Stimulated activated CD8-positive, alpha-beta memory T cell treated with anti-CD3 and anti-CD28 coated beads, Interleukin-12 subunit alpha, Interleukin-12 subunit beta, amount 100 ng/mL, for 4 hours (primary cell): ENCODE measurements around the gene PRR33.

Experiments used
- DNase-seq: peaks from one replicate; pipeline ENCODE4 v3.0.0-alpha.2; 2020; ENCODE audit warnings: low read depth

Gene PRR33

GRCh38 chr11:1847006-1847735 lies 44.5 kb downstream of the PRR33 start:
- DNase-seq: no peak

DNA sequence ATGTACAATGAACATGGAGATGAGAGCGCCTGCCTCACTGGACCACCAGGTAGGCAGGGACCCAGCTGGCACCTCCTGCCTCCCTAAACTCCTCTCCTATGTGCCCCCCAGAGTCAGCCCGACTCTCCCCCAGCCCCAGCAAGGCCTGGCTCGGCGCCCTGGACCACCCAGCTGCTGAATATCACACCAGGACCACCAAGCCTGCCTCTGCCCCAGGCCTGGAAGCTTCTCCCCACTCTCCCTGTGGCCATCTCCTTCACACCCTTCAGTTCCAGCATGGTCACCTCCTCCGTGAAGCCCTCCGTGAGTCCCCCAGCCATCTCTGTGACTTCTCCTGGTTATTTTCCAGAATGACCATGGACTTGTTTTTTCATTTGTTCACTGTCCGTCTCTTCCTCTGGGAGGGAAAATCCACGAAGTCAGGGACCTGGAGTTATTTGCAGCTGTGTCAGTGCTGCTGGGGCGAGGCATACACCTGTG lies 45.2 kb downstream of the PRR33 start:
- no peak for DNase-seq

- DNase-seq: no peak
These were observed 45.9 kb downstream of the PRR33 start for GRCh38 chr11:1845561-1846452.

GRCh38 chr11:1845095-1845429 lies 46.6 kb downstream of the PRR33 start:
- DNase-seq: no peak

DNA sequence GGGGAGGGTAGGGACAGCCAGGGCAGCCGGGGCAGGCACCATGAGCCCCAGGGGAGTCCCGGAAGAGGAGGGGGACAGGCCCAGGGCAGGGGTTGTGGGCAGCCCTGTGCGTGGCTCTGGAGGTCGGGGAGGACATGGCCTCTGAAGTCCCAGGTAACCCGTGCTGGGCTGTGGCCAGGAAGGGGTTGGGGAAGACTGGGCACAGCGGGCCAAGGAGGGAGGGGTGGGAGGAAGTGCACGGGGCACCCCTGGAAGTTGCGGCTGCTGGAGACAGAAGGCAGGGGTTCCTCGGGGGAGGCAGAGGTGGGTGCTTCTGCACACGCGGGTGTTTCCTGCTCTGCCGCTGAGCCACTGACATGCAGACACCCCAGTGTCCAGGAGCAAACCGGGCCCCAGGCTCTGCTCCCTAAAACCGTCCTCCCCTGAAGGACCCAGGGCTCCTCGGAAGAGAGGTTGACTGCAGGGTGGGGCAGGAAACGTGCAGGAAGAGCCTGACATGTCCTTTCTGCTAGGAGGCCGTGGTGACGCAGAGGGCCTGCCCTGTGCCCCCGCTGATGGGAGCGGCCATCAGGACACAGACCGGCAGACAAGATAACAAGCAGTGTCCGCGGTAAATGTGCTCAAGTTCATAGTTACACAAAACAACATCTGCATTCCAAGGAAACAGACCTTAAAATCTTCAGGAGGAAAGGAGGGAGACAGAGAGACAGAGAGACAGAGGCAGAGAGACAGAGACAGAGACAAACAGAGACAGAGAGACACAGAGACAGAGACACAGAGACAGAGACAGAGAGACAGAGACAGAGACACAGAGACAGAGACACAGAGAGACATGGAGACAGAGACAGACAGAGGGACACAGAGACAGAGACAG lies 47.2 kb downstream of the PRR33 start:
- DNase-seq: no peak

GRCh38 chr11:1843796-1844195 lies 47.9 kb downstream of the PRR33 start:
- no peak for DNase-seq

GRCh38 chr11:1843098-1843473 lies 48.6 kb downstream of the PRR33 start:
- no peak for DNase-seq

DNA sequence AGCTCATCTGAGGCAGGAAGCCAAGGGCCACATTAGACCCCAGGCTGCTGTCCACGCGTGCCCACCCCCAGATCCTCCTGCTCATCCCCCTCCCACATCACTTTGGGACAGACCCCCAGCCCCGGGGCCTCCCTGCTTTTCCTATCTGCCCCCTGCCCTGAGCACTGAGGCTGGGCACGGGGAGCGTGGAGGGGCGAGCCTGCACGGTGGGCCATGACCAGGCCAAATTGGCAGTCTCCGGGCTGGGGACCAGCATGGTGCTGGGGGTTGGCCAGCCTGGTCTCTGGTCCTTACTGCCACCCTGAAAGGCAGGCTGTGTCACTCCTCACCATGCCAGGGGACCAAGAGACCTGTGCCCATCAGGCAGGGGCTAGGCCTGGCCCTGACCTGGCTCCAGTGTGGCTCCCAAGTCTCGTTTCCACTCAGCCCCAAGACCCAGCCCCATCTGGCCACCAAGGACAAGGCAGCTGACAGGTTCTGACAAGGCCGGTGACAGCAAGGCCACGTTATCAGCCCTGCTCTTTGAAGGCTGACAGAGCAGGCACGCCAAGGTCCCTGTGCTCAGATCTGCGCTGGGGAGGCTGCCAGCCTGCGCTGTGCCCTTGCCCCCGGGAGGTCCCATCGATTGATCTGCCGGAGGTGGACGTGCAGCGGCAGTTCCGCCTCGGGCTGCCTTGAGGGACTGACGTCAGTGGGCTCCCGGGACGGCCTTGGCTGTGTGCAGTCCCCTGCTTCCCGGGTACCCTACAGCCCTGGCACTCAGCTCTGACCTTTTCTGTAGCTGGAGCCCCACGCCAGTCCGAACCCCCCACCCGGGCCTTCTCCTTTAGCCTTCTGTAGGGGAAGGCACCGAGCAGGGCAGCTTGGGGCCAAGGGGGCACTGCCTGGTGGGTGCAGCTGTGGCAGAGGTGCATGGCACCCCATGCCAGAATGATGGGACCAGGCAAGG lies 49.3 kb downstream of the PRR33 start:
- no peak for DNase-seq

GRCh38 chr11:1841511-1842148 lies 50.1 kb downstream of the PRR33 start:
- no peak for DNase-seq

DNA sequence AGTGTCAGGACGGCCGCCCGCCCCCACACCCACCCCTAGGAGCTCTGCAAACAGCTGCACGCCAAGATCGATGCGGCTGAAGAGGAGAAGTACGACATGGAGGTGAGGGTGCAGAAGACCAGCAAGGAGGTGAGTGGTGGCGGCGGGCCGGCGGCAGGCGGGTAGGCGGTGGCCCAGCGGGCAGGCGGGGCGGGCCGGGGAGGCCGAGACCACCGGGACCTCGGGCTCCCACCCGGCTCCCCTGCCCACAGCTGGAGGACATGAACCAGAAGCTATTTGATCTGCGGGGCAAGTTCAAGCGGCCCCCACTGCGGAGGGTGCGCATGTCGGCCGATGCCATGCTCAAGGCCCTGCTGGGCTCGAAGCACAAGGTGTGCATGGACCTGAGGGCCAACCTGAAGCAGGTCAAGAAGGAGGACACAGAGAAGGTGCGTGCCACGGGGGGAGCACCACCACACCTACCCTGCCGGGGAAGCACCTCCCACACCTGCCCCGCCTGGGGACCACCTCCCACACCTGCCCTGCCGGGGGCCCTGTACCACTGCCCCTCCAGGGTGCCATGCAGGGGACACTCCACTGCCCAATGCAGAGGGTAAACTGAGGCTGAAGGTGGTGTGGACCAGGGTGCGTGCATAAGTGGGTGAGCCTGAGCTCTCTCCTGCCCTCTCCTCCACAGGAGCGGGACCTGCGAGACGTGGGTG lies 50.8 kb downstream of the PRR33 start:
- no peak for DNase-seq

DNA sequence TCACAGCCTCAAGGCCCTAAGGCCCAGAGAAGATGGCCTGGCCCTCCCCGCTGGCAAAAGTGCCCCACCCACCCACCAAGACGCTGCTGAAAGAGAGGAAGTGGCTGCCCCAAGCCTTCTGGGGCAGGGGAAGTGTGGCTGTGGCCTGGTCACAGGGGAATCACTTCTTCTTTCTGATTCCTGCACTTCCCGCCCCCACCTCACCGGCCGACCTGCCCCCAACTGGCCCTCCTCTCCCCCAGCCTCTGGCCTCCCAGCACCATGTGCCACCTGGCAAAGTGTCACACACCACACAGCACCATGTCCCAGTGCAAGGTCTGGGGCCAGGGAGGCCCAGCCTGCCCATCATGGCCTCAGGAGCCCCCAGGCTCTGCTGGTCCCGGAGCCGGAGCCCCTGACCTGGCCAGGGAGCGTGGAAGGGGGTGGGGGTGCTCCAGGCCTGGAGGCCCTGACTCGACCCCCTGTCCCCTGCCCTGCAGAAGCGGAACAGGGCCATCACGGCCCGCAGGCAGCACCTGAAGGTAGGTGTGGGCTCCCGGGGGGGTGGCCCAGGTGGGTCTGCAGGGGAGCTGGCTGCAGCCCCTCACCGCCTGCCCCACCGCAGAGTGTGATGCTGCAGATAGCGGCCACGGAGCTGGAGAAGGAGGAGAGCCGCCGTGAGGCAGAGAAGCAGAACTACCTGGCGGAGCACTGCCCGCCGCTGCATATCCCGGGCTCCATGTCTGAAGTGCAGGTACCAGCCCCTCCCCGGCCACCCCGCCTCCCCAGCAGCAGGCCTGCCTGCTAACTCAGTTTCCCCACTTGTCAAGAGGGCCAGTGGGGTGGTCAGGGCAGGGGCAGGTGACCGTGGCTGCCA lies 51.5 kb downstream of the PRR33 start:
- DNase-seq: no peak

DNA sequence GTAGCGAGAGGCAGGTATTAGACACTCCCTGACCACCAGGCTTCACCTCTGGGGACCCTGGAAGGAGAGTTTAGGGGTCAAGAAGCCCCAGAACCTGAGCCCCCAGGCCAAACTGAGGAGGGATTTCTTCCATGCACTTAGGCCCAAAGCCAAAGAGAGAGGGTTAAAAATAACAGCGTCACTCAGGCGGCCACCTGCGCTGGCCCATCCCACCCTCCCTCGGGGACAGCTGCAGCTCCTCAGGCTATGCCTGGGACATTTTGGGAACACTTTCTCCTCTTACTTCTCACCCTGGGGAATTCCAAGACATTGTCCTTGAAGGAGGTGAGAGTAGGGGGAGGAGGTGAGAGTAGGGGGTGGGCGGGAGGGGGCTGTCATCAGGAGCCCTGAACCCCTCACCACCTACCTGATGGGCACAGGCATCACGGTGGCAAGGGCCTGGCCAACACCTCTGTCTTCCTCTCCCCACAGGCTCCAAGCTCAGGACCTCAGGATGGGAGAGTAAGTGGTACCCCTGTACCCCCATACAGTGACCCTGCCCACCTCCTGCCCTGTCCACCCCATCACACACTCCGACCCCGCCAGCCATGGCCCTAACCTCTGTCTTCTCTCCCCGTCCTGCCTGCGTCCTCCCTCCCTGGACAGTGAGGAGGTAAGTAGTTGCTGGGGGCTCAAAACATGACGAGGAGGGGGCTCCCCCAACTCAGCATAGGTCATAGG lies 52.3 kb downstream of the PRR33 start:
- no peak for DNase-seq

DNA sequence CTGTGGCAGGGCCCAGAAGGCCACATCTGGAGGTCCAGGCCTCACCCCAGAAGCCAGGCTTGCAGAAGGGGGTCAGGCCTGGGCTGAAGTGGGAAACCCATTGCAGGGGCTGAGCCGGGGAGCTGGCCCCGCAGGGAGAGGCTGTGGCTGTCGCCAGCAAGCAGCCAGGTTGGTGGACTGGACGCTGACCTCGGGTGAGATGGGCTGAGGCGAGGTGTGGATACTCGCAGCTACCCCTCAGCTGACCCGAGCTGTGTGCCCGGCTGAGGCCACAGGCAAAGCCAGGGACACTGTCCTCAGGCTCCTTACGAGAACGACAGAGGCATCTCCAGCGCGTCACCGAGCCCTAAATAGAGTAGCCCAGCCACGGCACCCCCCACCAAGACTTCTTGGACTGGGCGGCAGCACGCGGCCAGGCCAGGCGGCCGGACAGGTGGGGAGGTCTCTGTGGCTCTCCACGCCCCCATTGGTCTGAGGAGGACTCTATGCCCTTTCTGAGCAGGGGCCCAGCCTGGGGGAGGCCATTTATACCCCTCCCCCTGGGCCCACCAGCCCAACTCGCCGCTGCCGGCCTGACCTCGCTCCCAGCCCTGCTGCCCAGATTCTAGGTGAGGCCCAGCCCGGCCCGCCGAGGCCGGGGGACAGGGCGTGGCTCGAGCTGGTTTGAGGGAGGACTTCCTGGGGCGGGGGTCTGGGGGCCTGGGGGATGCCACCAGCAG lies 53.1 kb downstream of the PRR33 start, which contains the start of gene TNNI2:
Gene TNNI2 (plus strand): TSS at position 556 of the 719 bp plus-strand sequence. CDS start 716 bp downstream, outside the sequence.
- no peak for DNase-seq
